HG02763 (cell line): ENCODE data around the gene SOCS7.

Experiments used
- ATAC-seq: cut with Tn5 transposase; IDR thresholded peaks from one replicate; pipeline ENCODE4 v1.9.1; 2021; ENCODE audit warnings: mild to moderate bottlenecking, moderate library complexity; ENCODE audit not compliant: unreplicated experiment

SOCS7 gene

DNA sequence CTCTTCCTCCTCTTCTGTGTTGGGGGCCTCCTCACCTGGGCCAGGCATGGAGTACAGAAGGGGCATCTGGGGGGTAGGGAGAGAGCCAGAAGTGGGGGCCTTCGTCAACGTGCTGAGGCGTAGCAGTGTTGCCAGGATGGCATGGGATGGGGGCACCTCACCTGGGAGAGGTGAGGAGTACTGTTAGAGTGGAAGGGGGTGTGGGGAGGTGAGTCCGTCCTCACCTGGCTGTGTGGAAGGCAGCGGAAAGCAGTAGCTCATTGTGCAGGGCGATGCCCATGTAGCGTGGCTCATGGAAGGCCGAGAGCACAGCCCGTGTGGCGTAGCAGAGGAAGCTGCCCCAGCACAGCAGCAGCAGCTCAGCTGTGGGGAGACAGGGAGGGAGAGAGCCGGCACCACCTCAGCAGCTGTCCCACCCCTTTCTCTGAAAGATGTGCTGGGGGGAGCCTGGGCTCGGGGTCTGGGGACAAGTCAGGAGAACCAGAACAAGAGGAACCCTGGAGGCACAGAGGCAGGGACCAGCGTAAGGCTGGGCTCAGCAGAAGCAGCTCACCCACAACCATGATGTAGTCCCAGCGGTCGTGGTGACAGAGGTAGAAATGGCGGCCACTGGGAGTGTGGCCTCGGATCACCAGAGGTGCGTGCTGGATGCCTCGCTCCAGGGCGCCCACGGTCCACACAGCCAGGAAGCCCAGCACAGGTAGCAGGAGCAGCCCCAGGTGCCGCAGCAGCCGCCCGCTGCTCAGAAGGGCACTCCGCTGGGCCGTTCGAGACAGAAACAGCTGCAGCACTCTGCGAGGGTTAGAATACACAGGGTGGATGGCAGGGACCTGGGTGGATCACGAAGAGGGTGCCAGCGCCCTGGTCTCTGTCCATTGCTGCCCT lies 16.9 kb upstream of the SOCS7 start:
- ATAC-seq: no peak

- ATAC-seq: no peak
Observed at GRCh38 chr17:38336838-38337237, 14.8 kb upstream of the SOCS7 start.

DNA sequence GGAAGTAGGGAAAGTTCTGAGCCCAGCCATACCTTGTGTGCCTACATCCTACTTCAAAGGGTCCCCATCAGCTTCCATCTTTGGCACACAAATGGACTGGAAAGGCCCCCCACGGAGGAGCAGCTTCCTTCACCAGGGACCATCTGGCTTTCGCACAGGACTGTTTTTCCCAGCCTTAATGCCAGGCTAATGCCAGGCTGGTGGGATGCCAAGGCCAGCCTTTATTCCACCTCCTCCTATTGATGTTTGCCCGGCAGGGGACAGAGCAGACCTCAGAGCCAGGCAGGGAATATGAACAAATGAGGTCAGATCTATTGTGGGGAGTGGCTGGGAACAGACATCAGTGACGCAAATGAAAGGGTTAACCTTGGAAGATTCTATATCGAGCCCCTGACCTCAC lies 13.6 kb upstream of the SOCS7 start:
- no peak for ATAC-seq

- no peak for ATAC-seq
Observed at GRCh38 chr17:38338535-38338934, 13.1 kb upstream of the SOCS7 start.

DNA sequence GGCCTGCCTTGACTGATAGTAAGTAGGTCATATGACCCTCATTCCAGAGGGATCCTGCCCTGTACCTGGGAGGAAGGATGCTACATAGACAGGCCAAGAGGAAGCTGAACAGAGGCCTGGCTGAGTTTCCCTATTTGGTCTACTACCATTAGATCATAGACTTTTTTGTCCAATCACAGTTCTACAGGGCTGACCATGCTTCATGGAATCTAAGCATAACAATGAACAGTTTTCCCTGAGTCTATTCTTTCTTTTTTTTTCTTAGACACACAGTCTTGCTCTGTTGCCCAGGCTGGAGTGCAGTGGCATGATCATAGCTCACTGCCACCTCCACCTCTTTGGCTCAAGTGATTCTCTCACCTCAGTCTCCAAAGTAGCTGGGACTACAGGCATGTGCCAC lies 11.8 kb upstream of the SOCS7 start:
- ATAC-seq: no peak

GRCh38 chr17:38341035-38341721 lies 10.5 kb upstream of the SOCS7 start:
- ATAC-seq: no peak

DNA sequence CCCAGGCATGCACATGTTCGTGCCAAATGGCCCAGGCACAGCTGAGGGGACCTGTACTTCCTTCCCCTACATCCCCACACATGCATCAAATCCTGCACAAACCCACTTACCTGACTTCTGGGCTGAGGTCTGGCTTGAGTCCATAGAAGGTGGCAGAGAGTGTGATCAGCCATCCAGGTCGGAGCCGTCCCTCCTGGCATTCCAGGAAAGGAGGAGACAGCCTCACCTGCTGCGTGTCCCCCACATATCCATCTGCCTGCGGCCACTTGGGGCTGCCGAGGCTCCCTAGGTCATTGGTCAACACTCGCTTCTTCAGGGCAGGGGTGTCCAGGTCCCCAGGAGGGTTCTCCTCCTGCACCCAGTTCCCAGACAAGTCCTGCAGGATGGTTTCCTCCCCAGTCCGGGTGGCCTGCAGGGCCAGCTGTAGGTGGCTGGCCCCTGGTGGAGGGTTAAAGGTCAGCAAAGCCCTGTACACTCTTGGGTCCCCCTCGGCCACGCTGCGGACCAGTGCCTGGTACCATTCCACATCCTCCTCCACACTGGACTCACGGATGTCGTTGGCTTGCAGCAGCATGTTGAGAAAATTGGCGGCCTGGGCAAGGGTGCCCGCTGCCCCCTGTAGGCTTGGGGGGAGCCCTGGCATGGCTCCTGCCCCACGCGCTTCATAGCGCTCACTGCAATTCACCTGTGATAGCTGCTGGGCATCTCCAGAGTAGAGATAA lies 8.6 kb upstream of the SOCS7 start:
- no peak for ATAC-seq

DNA sequence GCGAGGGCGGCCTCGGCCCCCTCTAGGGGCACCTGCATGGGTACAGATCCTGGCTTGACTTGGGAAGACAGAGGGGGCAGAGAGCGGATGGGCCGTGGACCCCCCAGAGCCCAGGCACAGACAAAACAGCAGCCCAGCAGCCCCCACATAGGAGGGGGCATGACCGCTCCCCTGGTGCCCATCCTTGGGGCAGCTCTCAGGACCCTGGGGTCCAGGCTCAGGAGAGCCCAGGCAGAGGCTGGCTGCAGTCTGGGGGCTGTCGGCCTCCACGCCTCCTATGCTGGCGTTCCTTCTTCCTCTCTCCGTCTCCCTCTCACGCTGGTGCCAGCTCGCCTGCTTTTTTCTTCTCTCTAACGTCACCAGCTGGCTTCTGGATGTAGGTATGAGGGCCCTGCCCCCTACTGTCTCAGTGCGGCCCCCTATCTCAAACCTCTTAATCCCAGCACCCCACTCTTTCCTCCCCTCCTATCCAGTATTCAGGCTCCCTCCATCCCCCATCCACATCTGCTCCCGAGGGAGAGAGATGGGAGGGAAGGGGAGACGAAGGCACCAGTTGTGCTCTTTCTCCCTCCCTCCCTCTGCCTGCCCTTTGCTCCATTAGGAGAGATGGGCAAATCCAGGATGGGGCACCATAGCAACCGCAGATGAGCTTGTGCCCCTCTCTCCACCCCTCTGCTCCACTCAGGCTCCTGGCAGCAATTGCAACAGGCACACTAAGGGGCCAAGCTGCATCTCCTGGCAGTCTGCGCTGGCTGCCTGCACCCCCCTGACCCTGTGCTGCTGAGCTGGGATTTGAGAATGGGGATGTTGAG lies 7.8 kb upstream of the SOCS7 start, which contains the start of gene GPR179:
GPR179 (minus strand) TSS at position 349 of the 812 bp plus-strand sequence; CDS start at position 182, 167 bp downstream.
- ATAC-seq: no peak

DNA sequence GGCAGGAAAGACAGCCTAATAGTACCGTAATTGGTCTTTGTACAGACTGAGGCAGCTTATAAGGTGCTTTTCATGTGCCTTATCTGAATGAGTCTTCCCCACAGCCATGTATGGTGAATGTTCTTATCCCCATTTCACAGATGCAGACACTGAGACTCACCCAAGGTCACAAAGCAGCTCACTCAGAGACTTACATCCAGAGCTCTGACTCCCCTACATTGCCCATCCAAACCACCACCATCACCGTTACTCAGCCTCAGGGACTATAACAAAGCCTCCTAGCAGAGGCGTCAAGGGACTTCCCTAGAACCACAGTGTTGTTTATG lies 7.3 kb upstream of the SOCS7 start:
- no peak for ATAC-seq

- no peak for ATAC-seq
Observed at GRCh38 chr17:38345743-38346142, 5.9 kb upstream of the SOCS7 start.

DNA sequence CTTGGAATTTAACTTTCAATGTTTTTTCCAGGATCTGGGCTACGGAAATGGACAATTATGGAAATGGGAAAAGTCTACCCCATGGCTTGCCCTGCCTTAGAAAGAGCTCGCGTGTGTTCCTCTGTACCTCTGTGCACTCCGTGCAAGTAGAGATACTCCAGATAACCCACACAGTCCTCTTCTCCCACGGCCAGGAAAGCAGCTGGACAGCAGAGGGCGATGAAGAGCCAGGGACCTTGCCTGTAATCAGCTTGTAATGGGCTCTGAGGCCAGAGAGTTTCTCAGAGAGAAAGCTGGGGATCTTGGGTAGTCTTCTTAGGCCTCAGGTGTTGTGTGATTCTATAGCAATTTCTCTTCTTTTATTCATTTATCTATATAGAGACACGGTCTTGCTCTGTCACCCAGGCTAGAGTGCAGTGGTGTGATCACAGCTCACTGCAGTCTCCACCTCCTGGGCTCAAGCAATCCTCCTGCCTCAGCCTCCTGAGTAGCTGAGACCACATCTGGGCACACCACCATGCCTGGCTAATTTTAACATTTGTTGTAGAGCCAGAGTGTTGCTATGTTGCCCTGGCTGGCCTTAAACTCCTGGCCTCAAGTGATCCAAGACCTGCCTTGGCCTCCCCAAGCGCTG lies 2.4 kb upstream of the SOCS7 start:
- ATAC-seq: no peak

GRCh38 chr17:38350035-38350434 lies 1.6 kb upstream of the SOCS7 start:
- no peak for ATAC-seq

- ATAC-seq: no peak
Observed at GRCh38 chr17:38352245-38353085, 821 bp downstream of the SOCS7 start.

- ATAC-seq: no peak
Observed at GRCh38 chr17:38353086-38353604, 1.5 kb downstream of the SOCS7 start.

DNA sequence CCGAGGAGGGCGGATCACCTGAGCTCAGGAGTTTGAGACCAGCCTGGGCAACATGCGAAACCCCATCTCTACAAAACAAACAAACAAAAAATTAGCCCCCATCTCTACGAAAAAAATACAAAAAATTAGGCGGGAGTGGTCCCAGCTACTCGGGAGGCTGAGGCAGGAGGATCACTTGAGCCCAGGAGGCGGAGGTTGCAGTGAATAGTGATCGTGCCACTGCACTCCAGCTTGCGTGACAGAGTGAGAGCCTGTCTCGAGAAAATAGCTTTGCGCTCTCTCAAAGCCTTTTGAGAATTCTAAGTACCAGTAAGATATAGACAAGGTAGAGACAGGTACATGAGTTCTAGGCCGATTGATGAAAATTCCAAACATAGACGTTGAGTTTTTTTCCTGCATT lies 2.0 kb downstream of the SOCS7 start:
- no peak for ATAC-seq

- no peak for ATAC-seq
Observed at GRCh38 chr17:38354466-38354865, 2.8 kb downstream of the SOCS7 start.

DNA sequence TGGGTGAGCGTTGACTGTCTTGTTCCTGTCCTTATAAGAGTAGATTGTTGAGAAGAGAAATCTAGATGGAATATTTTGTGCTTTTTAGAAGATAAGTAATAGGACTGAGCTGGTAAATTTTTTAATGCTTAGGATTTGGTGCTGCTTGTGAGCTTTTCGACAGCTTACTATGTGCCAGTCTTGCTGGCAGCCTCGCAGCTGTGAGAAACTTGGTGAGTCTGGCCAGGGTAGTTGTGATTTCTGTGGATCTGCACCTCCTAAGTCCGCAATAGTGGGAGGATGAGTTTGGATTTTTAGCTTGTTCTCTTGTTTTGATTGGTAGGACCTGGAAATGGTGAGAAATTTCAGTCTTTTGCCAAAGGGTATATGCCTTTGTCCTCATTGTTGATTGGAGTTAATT lies 3.6 kb downstream of the SOCS7 start:
- no peak for ATAC-seq

DNA sequence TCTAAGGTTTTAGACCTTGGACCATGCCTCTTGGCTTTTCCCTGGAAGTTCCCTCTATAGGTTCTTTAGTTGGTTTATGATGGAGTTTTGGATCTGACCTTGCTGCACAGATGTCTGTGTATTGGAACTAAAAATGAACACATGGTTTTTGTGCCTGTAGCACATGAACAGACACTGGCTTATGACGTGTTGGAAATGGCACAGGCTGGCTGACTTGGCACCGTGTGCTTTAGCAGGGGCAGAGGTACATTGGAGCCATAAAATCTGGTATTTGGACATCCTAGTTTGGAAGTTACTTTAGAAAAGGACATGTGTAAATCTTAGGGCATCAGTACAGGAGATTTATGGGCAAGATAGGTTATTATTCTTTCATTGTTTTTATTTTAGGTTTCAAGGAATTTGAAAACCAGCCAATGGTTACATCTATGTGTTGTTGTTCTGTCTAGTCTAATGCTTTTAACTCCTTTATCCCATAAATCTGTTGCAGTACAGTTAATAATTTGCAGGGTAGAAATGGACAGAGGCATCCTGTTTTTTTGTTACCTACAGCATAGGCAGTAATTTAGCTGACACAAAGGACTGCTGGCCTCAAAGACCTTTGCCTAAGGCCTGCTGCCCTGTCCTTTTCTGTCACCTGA lies 6.0 kb downstream of the SOCS7 start:
- ATAC-seq: no peak
